CD14-positive monocyte (primary cell): Measurements from ENCODE around the gene PLAC1. TPM values are rescaled to one million over a fixed set of nuclear protein-coding genes. Genes with fewer than 3 reads are reported as not detected.

Experiments used
- DNase-seq, 3 donors: peaks; one replicate each; pipeline ENCODE4 v3.0.0-alpha.2; 2011 to 2022
- H2AFZ ChIP-seq: 2 replicates; pipeline ENCODE4 v1.6.0; 2012; ENCODE audit warnings: mild to moderate bottlenecking, low read depth, low read length, inconsistent platforms; ENCODE audit not compliant: insufficient read depth, poor library complexity, severe bottlenecking
- H3K27ac ChIP-seq, 2 donors: 1 replicate in 1 of 2; 2 replicates in 1 of 2; pipeline ENCODE4 v1.5.1; 2012 to 2013; ENCODE audit warnings: low read length in 2 of 2, control low read depth in 1 of 2, inconsistent platforms in 1 of 2, low read depth in 1 of 2, mild to moderate bottlenecking in 1 of 2
- H3K27me3 ChIP-seq, 2 donors: one replicate each; pipeline versions ENCODE4 v1.6.0 to v1.6.1; 2011 to 2013; ENCODE audit warnings: low read length in 2 of 2; ENCODE audit not compliant: control insufficient read depth in 2 of 2, insufficient read depth in 2 of 2
- H3K36me3 ChIP-seq, 2 donors: replicated peaks in 1 of 2; 1 replicate in 1 of 2; 2 replicates in 1 of 2; pipeline versions ENCODE4 v1.5.1 to v1.6.1; 2012 to 2013; ENCODE audit warnings: low read length in 2 of 2, control low read depth in 1 of 2, inconsistent platforms in 1 of 2, mild to moderate bottlenecking in 1 of 2; ENCODE audit not compliant: insufficient read depth in 2 of 2, control insufficient read depth in 1 of 2
- H3K4me1 ChIP-seq, 2 donors: 1 replicate in 1 of 2; 2 replicates in 1 of 2; pipeline versions ENCODE4 v1.5.1 to v1.6.1; 2012 to 2013; ENCODE audit warnings: low read length in 2 of 2, control low read depth in 1 of 2, inconsistent platforms in 1 of 2, mild to moderate bottlenecking in 1 of 2, moderate library complexity in 1 of 2; ENCODE audit not compliant: insufficient read depth in 2 of 2, control insufficient read depth in 1 of 2
- H3K4me2 ChIP-seq: replicated peaks from 2 replicates; pipeline ENCODE3; 2012; ENCODE audit warnings: low read length, moderate library complexity, mild to moderate bottlenecking; ENCODE audit not compliant: poor library complexity, severe bottlenecking; ENCODE audit errors: extremely low read depth
- H3K4me3 ChIP-seq, 3 experiments: fragments of 200-600 bp in 1 of 3; sonication (generic) in 1 of 3; replicated peaks in 1 of 3; 1 replicate in 2 of 3; 2 replicates in 1 of 3; pipeline ENCODE4 v1.5.1; 2011 to 2013; ENCODE audit warnings: low read length in 3 of 3, mild to moderate bottlenecking in 3 of 3, control low read depth in 2 of 3, low read depth in 2 of 3, inconsistent platforms in 1 of 3, moderate library complexity in 1 of 3
- H3K79me2 ChIP-seq: 2 replicates; pipeline ENCODE4 v1.6.0; 2012; ENCODE audit warnings: mild to moderate bottlenecking, control low read depth, inconsistent platforms, low read length, moderate library complexity; ENCODE audit not compliant: insufficient read depth
- H3K9ac ChIP-seq: 2 replicates; pipeline ENCODE4 v1.6.0; 2017; ENCODE audit warnings: low read length, mild to moderate bottlenecking; ENCODE audit not compliant: insufficient read depth, poor library complexity, severe bottlenecking
- H3K9me3 ChIP-seq, 2 donors: replicated peaks in 1 of 2; 1 replicate in 1 of 2; 2 replicates in 1 of 2; pipeline versions ENCODE4 v1.5.1 to v1.6.1; 2012 to 2013; ENCODE audit warnings: low read length in 2 of 2, control low read depth in 1 of 2; ENCODE audit not compliant: control insufficient read depth in 1 of 2, insufficient read depth in 1 of 2
- H4K20me1 ChIP-seq: 2 replicates; pipeline ENCODE4 v1.6.0; 2012; ENCODE audit warnings: mild to moderate bottlenecking, low read length, control low read depth, moderate library complexity; ENCODE audit not compliant: insufficient read depth
- H3K27ac Mint-ChIP-seq, 7 donors: one replicate each; pipeline ENCODE4 v1.8.0; 2020; ENCODE audit warnings: mild to moderate bottlenecking in 7 of 7, mixed read lengths in 7 of 7, moderate library complexity in 6 of 7, inconsistent platforms in 2 of 7
- H3K27me3 Mint-ChIP-seq, 3 donors: one replicate each; pipeline ENCODE4 v1.8.0; 2021 to 2022; ENCODE audit warnings: low read depth in 3 of 3, mild to moderate bottlenecking in 3 of 3, mixed read lengths in 3 of 3, moderate library complexity in 3 of 3, inconsistent platforms in 1 of 3
- H3K36me3 Mint-ChIP-seq, 2 donors: one replicate each; pipeline ENCODE4 v1.8.0; 2020; ENCODE audit warnings: mixed read lengths in 2 of 2, inconsistent platforms in 1 of 2, mild to moderate bottlenecking in 1 of 2
- H3K4me1 Mint-ChIP-seq: one replicate; pipeline ENCODE4 v1.8.0; 2020; ENCODE audit warnings: mild to moderate bottlenecking, mixed read lengths
- H3K4me3 Mint-ChIP-seq, 2 donors: one replicate each; pipeline ENCODE4 v1.8.0; 2020; ENCODE audit warnings: mild to moderate bottlenecking in 2 of 2, mixed read lengths in 2 of 2, moderate library complexity in 1 of 2
- H3K9me3 Mint-ChIP-seq, 7 donors: one replicate each; pipeline ENCODE4 v1.8.0; 2020 to 2022; ENCODE audit warnings: mixed read lengths in 7 of 7, mild to moderate bottlenecking in 6 of 7, moderate library complexity in 6 of 7, inconsistent platforms in 2 of 7
- WGBS: methylation state at CpG from one replicate; pipeline ENCODE4 v1.1.5; 2013; ENCODE audit warnings: missing lambda C conversion rate; ENCODE audit not compliant: insufficient coverage; 5-methylcytosine and 5-hydroxymethylcytosine counted together
- intact Hi-C, 2 donors: fragments of 100-400 bp; cut with micrococcal nuclease; formaldehyde crosslinking; loops; one replicate each; pipeline versions ENCODE4 v1.15.0 to v1.15.1; 2023
- polyA plus RNA-seq, 3 donors: library from polyadenylated mRNA; depleted of rRNA in 1 of 3; unstranded in 2 of 3; stranded (reverse) in 1 of 3; fragments of 300-500 nt in 2 of 3; fragments of >200 nt in 1 of 3; fragmentation: Illumina TruSeq in 2 of 3; gene quantifications; 1 replicate in 2 of 3; 2 replicates in 1 of 3; pipeline ENCODE4 v1.2.3, GENCODE V29; 2012 to 2021
- TF ChIP-seq, protein P1 (sequence below): fragments of 200-600 bp; IDR thresholded peaks from one replicate; pipeline ENCODE4 v1.8.0; 2022; ENCODE audit warnings: antibody characterized with exemption, mild to moderate bottlenecking

Gene PLAC1
- polyA plus RNA-seq, 3 donors: not detected

DNA sequence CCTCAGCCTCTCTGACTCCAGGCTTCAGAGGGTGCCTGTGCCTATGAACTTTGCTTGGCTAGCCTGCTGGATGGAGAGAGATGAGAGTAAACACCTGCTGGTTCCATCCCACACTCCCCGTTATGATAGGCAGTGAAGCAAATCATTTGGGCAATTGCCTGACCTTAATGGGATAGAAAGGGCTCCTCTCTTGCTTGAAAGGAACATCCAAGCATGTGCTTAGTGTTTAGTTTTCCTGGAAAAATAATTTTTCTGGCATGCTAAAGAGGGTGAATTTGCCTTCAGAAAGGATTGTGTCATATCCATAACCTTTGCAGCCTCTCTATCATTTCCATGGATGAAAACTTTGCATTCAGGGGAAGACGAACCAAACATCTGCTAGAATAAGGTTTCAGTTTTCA, 10.8 kb downstream of the PLAC1 start:
- H3K4me1 Mint-ChIP-seq: no peaks in the 10 kb centered on the region
- Histone ChIP-seq H3K4me2 (no peak overlapping the region), H3K4me3 (no peak overlapping the region), H2AFZ (no peak overlapping the region), H3K36me3 (no peaks in the 10 kb centered on the region), H3K4me1 (no peaks in the 10 kb centered on the region), H3K27me3 (no peaks in the 10 kb centered on the region), H4K20me1 (no peaks in the 10 kb centered on the region), H3K27ac (no peak overlapping the region), H3K9ac (no peak overlapping the region), H3K9me3 (no peaks in the 10 kb centered on the region), H3K79me2 (no peaks in the 10 kb centered on the region)
- no peak for DNase-seq
- H3K9me3 Mint-ChIP-seq: peaks cover 0 to 2% (median 0%) of the 10 kb centered on the region in 7 donors
- no peak overlapping the region for H3K27ac Mint-ChIP-seq
- H3K27me3 Mint-ChIP-seq: peaks cover 2 to 10% (median 7%) of the 10 kb centered on the region in 3 donors
- no peaks in the 10 kb centered on the region for H3K36me3 Mint-ChIP-seq
- no CpG with 5 or more reads among the region's 2 CpGs for WGBS
- intact Hi-C loops: no loop called here
- TF ChIP-seq, protein P1, sequence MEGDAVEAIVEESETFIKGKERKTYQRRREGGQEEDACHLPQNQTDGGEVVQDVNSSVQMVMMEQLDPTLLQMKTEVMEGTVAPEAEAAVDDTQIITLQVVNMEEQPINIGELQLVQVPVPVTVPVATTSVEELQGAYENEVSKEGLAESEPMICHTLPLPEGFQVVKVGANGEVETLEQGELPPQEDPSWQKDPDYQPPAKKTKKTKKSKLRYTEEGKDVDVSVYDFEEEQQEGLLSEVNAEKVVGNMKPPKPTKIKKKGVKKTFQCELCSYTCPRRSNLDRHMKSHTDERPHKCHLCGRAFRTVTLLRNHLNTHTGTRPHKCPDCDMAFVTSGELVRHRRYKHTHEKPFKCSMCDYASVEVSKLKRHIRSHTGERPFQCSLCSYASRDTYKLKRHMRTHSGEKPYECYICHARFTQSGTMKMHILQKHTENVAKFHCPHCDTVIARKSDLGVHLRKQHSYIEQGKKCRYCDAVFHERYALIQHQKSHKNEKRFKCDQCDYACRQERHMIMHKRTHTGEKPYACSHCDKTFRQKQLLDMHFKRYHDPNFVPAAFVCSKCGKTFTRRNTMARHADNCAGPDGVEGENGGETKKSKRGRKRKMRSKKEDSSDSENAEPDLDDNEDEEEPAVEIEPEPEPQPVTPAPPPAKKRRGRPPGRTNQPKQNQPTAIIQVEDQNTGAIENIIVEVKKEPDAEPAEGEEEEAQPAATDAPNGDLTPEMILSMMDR: no peak
- H3K4me3 Mint-ChIP-seq: no peak overlapping the region

DNA sequence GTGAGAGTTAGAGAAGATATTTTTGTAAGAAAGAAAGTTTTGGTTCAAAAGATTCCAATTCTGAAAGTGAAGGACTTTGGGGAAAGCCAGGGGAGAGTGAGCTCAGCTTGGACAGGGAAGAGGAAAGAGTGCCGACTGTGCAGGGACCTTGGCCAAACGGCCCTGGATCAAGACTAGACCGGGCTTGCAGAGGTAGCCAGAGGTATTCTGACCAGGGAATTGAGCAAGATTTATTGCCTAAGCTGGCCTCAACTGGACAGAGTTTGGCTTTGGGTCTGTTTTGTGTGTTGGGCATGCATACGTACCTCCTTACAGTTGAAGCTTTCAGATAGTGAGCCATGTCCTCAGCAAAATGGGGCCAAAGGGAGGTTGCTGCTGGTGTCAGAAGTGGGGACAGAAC, 11.6 kb downstream of the PLAC1 start:
- WGBS: 87% methylated on average over 4 of the region's 4 CpGs

More for the DNA sequence above, 11.6 kb downstream of the PLAC1 start:
- H3K79me2 ChIP-seq: no peaks in the 10 kb centered on the region
- no peaks in the 10 kb centered on the region for H3K27me3 ChIP-seq
- H3K4me1 ChIP-seq: peaks cover 2 to 3% of the 10 kb centered on the region in 2 donors
- Mint-ChIP-seq H3K9me3 (peaks cover 0 to 2% (median 0%) of the 10 kb centered on the region in 7 donors), H3K27ac (no peak overlapping the region), H3K27me3 (peaks cover 2 to 10% (median 7%) of the 10 kb centered on the region in 3 donors), H3K4me1 (peaks cover 1% of the 10 kb centered on the region), H3K36me3 (no peaks in the 10 kb centered on the region), H3K4me3 (no peak overlapping the region)
- intact Hi-C loops: no loop called here
- TF ChIP-seq, protein P1: no peak
- no peaks in the 10 kb centered on the region for H3K36me3 ChIP-seq
- H2AFZ ChIP-seq: no peak overlapping the region
- no peak overlapping the region for H3K4me2 ChIP-seq
- no peak overlapping the region for H3K4me3 ChIP-seq
- no peaks in the 10 kb centered on the region for H3K9me3 ChIP-seq
- H3K27ac ChIP-seq: no peak overlapping the region
- H4K20me1 ChIP-seq: no peaks in the 10 kb centered on the region
- no peak overlapping the region for H3K9ac ChIP-seq
- no peak for DNase-seq
